Skin epidermis (tissue), 12 donors: Measurements from ENCODE around the gene MKI67.
A peak's percentile ranks its signal among the peaks of the same experiment; 100 is the strongest.
"Not testable (repeated sequence)": the region's sequence is repeated elsewhere in the genome, so short reads cannot be mapped to it uniquely, and the experiment has no call there.

ENCODE experiments used
- H3K27ac ChIP-seq, 21 experiments: fragments of 200-600 bp; sonication (generic) in 11 of 21; one replicate each; pipeline ENCODE4 v1.5.0; 2020; ENCODE audit warnings: mild to moderate bottlenecking in 3 of 21, inconsistent platforms in 2 of 21, moderate library complexity in 2 of 21
- H3K4me3 ChIP-seq, 7 experiments: fragments of 200-600 bp; sonication (generic) in 2 of 7; one replicate each; pipeline ENCODE4 v1.5.0; 2020; ENCODE audit warnings: inconsistent platforms in 2 of 7, mild to moderate bottlenecking in 2 of 7, moderate library complexity in 1 of 7

Gene MKI67

GRCh38 chr10:128113026-128113425 lies 13.2 kb downstream of the MKI67 start:
- no peak overlapping the region for H3K27ac ChIP-seq
- H3K4me3 ChIP-seq: no peak overlapping the region

GRCh38 chr10:128111696-128112095 lies 14.5 kb downstream of the MKI67 start:
- no peak overlapping the region for H3K27ac ChIP-seq
- H3K4me3 ChIP-seq: no peak overlapping the region

- H3K4me3 ChIP-seq: no peak overlapping the region
These were observed 15.9 kb downstream of the MKI67 start for GRCh38 chr10:128110339-128110738.

GRCh38 chr10:128109707-128110106 lies 16.5 kb downstream of the MKI67 start:
- H3K27ac ChIP-seq: no peak overlapping the region
- no peak overlapping the region for H3K4me3 ChIP-seq

More at GRCh38 chr10:128110339-128110738, 15.9 kb downstream of the MKI67 start:
- H3K27ac ChIP-seq: no peak overlapping the region

GRCh38 chr10:128105383-128105782 lies 20.8 kb downstream of the MKI67 start:
- Histone ChIP-seq H3K4me3 (no peak overlapping the region), H3K27ac (no peak overlapping the region)

- H3K27ac ChIP-seq: peak overlapping the region in 1 of 21 experiments; percentile 73
These were observed 23.0 kb downstream of the MKI67 start for GRCh38 chr10:128103229-128103714.

DNA sequence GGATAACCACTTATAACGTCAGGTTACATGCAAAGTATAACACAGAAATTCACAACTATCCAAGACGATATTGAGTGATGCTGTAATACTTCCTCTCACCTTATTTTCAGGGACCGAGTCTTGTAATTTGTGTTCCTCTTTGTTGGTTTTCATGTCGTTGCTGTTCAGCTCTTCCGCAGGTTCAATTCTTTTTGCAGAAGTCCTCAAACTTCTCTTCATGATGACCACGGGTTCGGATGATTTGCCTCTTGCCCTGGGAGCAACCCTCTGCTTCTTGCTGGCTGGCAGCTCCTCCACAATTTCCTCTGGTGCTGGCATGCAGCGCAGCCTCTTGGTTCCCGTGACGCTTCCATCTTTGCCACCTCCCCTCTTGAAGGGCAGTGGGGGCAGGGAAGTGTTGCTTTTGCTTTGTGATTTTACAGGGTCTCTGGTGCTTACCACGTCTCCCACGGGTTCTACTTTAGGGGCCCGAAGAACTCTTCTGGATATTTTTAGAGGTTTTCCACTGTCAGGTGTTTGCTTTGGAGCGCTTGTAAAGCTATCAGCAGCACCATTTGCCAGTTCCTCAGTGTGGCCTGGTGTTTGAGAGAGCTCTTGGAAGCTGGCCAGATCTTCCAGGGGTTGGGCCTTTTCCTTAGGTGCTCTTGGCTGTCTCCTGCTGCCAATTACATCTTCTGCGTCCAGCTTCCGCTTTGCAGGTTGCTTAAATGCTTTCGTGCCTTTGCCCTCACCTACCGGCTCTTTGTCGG lies 23.6 kb downstream of the MKI67 start:
- no peak overlapping the region for H3K4me3 ChIP-seq

More at GRCh38 chr10:128103229-128103714, 23.0 kb downstream of the MKI67 start:
- no peak overlapping the region for H3K4me3 ChIP-seq

DNA sequence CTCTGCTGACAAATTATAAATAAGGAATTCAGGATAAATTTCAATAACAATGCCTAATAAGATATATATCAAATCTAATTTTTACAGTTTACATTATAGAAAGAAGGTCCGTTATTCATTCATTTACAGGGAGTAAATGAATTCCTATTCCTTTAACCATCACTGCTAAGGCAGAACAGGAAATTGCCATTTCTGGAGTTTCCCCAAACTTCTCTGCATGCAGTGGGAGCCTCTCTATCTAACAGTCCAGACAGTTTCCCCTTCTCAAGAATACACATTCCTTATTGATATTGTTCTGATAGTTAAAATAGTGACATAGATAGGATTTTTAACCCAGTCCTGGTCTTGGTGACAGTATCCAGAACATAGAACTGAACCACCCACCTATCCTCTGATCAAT lies 24.3 kb downstream of the MKI67 start:
- H3K27ac ChIP-seq: peak overlapping the region in 1 of 21 experiments; percentile 73
- no peak overlapping the region for H3K4me3 ChIP-seq

More for the DNA sequence above, 23.6 kb downstream of the MKI67 start:
- H3K27ac ChIP-seq: peak overlapping the region in 1 of 21 experiments; percentile 73

GRCh38 chr10:128099901-128100300 lies 26.3 kb downstream of the MKI67 start:
- no peak overlapping the region for H3K4me3 ChIP-seq
- H3K27ac ChIP-seq: no peak overlapping the region

DNA sequence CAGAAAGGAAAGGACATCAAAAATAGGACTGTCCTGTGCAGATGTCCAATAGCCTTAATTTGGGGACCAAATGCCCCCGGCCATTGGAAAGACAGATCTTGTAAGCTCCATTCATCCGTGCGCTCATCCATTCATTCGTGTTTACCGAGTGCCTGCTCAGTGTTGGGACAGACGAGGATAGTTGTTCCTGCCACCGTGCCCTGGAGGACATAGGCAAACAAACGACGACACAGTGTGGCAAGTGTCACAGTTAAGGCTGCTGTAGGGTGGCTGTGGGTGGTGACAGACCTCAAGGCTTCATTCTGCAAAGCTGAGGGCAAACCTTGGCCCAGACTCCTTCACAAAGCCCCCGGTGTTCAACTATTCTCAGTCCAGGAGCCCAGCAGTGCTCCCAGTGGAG lies 27.6 kb downstream of the MKI67 start:
- Histone ChIP-seq H3K4me3 (no peak overlapping the region), H3K27ac (no peak overlapping the region)

DNA sequence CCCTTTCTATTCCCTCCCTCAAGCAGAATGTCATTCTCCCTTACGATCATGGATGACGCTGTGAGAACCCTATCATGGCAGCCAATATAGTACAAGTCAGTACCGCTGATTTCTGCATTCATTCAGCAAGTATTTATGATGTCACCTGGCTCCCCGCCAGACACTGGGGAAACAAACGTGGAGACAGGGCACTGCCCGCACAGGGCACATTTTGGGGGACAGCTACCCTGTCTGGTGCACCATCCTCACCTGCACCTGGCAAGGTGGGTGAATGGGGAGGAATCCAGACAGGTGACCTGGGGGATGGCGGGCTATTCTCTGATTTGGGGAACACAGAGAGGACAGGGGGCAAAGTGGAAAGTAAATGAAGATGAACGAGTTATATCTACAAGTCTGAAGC lies 28.4 kb downstream of the MKI67 start:
- no peak overlapping the region for H3K27ac ChIP-seq
- no peak overlapping the region for H3K4me3 ChIP-seq

DNA sequence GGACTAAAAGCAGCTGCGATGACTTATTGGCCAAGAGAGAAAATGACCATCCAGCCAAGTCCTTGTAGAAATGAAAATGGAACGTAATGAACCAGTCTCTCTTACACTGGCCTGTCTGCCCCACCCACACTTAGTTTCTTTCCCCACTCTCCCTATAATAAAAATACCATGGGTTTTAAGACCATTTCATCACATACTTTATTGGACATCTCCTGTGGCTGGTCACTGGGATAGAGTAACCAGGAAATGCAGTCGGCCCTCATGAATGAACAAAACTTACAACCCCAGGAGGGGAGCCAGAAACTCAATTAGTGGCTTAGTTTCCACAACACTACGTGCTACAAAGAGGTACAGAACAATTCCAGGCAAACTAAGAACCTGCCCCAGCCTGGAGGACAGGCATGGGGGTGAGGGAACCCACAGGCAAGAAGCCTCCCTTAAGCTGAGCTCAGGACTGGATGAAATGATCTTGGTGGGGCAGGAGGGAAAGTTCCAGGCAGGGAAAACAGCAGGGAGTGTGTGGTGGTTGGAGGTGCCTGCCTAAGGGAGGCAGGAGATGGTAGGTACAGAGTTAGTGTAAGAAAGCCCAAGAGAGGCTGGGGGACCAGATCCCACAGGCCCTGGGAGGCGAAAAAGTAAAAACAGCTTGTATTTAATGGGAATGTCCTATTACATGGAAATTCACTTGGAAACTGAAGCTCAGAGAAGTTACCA lies 29.6 kb downstream of the MKI67 start:
- no peak overlapping the region for H3K4me3 ChIP-seq
- H3K27ac ChIP-seq: peak overlapping the region in 4 of 21 experiments; percentile 26 to 76 (median 55)

GRCh38 chr10:128095753-128096469 lies 30.3 kb downstream of the MKI67 start:
- H3K4me3 ChIP-seq: no peak overlapping the region
- peak overlapping the region in 5 of 21 experiments; percentile 26 to 76 (median 55) for H3K27ac ChIP-seq

- Histone ChIP-seq H3K4me3 (no peak overlapping the region), H3K27ac (peak overlapping the region in 3 of 21 experiments; percentile 26 to 76 (median 59))
These were observed 31.0 kb downstream of the MKI67 start for GRCh38 chr10:128095027-128095752.

DNA sequence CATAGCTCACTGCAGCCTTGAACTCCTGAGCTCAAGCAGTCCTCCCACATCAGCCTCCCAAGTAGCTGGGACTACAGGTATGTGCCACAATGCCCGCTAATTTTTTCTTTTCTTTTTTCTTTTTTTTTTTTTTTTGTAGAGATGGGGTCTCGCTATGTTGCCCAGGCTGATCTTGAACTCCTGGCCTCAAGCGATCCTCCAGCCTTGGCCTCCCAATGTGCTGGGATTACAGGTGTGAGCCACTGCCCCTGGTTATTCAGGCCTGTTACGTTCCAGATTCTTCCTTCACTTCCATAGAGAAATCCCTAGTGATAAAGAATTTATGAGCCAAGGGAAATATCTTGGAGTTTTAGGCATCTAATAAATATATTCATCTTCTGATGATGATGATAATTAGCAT lies 31.6 kb downstream of the MKI67 start:
- H3K27ac ChIP-seq: peak overlapping the region in 2 of 21 experiments; percentile 59 to 76
- H3K4me3 ChIP-seq: not testable (repeated sequence)

DNA sequence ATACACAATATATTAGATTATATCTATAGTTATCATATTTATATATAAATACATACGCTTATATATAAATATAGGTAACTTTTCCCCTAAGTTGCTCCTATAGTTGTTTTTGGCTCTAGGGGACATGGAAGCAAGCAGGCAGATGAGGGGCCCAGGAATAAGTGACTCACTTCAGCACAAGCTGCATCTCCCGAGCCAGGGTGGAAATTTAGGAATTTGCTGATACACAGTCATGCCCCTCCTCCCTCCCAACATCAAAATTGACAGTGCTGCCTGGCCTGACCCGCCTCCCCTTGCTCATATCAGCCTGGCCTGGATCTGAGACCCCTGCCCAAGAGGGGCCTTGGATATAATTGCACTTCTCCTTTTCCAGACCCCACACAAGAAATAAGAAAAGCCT lies 33.8 kb downstream of the MKI67 start:
- H3K27ac ChIP-seq: no peak overlapping the region
- no peak overlapping the region for H3K4me3 ChIP-seq

- Histone ChIP-seq H3K27ac (no peak overlapping the region), H3K4me3 (no peak overlapping the region)
These were observed 34.5 kb downstream of the MKI67 start for GRCh38 chr10:128091636-128092210.

DNA sequence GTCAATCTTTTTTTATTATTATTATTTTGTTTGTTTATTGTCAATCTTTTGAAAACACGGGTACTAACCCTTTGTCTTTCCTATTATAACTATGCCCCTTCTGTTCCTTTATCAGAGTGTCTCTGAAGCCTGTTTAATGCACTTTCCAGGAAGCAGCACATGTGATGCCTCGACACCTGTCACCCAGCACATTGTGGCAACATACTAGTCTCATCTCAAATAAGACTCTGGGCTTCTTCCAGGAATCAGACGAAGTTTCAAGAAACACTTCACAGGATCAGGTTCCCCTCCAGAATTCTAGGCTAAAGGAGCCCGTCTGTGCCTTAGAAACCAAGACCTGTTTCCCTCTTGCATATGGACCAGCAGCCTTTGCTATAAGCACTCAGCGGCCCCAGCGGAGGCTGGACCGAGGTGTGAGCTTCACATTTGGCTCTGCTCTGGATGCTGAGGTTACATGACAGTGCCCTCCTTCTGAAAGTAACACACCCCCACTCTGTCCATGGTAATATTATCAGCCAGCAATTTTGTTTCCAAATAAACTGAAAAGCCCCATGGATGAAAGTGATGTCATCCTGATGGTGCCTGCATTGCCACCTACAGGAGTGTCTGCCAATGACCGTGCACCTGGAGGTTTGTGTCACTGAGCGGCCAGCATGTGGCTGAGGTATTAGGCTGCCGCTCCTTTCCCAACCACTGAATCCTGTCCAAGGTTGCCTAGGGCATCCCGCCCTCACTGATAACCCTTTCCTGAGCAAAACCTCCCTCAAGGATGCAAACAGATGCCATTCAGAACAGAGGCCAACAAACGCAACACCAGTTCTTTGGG lies 38.1 kb downstream of the MKI67 start:
- no peak overlapping the region for H3K27ac ChIP-seq

More for the DNA sequence above, 38.1 kb downstream of the MKI67 start:
- no peak overlapping the region for H3K4me3 ChIP-seq
